Activated CD4-positive, alpha-beta T cell treated with anti-CD3 and anti-CD28 coated beads, Interleukin-2, amount 50 U/mL, for 48 hours (primary cell): ENCODE measurements around the gene DDX28.
"Not testable (repeated sequence)": the region's sequence is repeated elsewhere in the genome, so short reads cannot be mapped to it uniquely, and the experiment has no call there.

Experiments used
- DNase-seq, 2 experiments: peaks; one replicate each; pipeline ENCODE4 v3.0.0-alpha.2; 2020

DDX28 gene

GRCh38 chr16:67993207-67994039 is 29.6 kb downstream of the DDX28 start:
- peak; percentile 85 to 88 for DNase-seq

GRCh38 chr16:67992661-67993206 is 30.3 kb downstream of the DDX28 start:
- no peak for DNase-seq

GRCh38 chr16:67990018-67990386 is 33.0 kb downstream of the DDX28 start:
- no peak for DNase-seq

- DNase-seq: no peak
Measured at GRCh38 chr16:67989322-67990017, 33.6 kb downstream of the DDX28 start.

- no peak for DNase-seq
Measured at GRCh38 chr16:67988675-67989074, 34.4 kb downstream of the DDX28 start.

- DNase-seq: no peak
Measured at GRCh38 chr16:67987460-67988160, 35.4 kb downstream of the DDX28 start.

- DNase-seq: no peak
Measured at GRCh38 chr16:67986949-67987348, 36.1 kb downstream of the DDX28 start.

GRCh38 chr16:67982011-67982696 is 40.9 kb downstream of the DDX28 start:
- no peak for DNase-seq

GRCh38 chr16:67979955-67980678 is 42.9 kb downstream of the DDX28 start, which contains the start of gene DPEP3:
Gene DPEP3, minus strand, starts transcription at chr16:67980499. Its CDS starts 119 bp downstream, at chr16:67980380.
- no peak for DNase-seq

- DNase-seq: no peak
Measured at GRCh38 chr16:67977469-67978227, 45.4 kb downstream of the DDX28 start.

GRCh38 chr16:67977005-67977404 is 46.0 kb downstream of the DDX28 start:
- no peak for DNase-seq

GRCh38 chr16:67976205-67976604 is 46.8 kb downstream of the DDX28 start:
- no peak for DNase-seq

GRCh38 chr16:67975321-67976105 is 47.5 kb downstream of the DDX28 start:
- no peak for DNase-seq

GRCh38 chr16:67972285-67972684 is 50.7 kb downstream of the DDX28 start:
- DNase-seq: not testable (repeated sequence)

- no peak for DNase-seq
Measured at GRCh38 chr16:67971111-67971510, 51.9 kb downstream of the DDX28 start.
